Iris pigment epithelial cell (primary cell): ENCODE results near the gene CPHXL2.

Experiments used
- DNase-seq: peaks from one replicate; pipeline ENCODE4 v3.0.0-alpha.2; 2011; ENCODE audit warnings: low read depth

The CPHXL2 gene

DNA sequence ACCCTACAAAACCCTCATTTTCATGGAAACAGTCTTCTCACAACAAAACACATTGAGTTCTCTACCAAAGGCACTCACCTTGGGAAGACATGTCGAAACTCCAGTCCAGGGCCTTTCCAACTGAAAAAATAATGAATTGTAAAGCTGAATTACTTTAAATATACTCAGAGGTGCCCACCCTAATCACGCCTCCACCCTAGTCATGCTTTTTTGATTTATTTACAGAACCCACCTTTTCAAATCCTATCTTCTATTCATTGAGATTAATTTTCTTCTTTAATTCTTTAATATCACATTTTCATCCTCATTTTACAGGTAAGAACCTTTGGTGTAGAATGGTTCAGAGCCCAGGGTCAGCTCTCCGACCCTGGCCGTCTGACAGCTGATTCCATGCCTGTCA lies at the start of gene CPHXL2:
CPHXL2 (minus strand) TSS at position 101 of the 400 bp plus-strand sequence; CDS start at position 91, 10 bp downstream.
- no peak for DNase-seq

DNA sequence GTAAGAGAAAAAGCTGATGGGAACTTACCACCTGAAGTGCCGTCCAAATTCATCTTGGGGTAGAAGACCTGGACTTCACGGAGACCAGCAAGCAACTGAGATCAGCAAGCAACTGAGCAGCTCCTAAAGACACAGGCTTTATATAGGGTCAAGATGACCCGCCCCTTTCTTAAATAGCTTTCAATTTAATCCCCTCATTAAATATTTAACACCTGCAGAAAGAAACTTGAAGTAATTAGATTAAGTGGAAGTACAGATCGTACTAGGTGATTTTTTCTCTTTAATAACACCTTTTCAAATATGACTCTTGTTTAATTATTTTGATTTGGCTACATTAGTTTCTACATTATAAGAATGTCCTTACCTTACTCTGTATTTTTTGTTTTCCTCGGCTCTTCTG lies 49.6 kb upstream of the CPHXL2 start, which contains the start of gene CPHXL:
CPHXL (minus strand) TSS at position 101 of the 400 bp plus-strand sequence; CDS start at position 53, 48 bp downstream.
- DNase-seq = no peak

- no peak for DNase-seq
Observed at GRCh38 chr16:75718452-75718851, 41.6 kb upstream of the CPHXL2 start.

GRCh38 chr16:75714661-75715060 lies 37.9 kb upstream of the CPHXL2 start:
- DNase-seq = no peak

DNA sequence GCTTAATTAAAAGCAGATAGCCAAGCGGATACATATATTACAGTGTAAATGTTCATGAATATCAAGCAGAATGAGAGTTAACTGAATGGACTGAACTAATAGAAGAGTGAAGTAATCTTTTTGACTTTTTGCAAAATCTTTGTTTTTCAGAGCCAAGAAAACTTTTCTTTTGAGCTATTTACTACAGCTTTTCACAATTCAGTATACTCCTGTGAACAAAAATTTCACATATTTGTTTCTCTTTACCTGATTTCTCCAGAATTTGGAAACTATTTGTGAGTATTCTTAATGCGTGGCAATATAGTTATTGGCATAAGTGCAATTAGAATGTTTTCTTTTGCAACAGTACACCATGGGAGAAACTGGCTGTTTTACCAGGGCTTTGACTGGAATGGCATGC lies 33.5 kb upstream of the CPHXL2 start:
- DNase-seq = no peak

DNA sequence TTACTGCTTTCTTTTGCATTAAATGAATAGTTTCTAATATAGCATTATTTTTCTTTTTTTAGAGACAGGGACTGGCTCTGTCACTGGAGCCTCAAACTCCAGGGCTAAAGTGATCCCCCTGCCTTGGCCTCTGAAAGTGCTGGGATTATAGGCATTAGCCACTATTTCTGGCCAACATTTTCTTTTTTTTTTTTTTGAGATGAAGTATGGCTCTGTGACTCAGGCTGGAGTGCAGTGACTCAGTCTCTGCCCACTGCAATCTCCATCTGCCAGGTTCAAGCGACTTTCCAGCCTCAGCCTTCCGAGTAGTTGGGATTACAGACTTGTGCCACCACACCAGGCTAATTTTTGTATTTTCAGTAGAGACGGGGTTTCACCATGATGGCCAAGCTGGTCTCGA lies 26.5 kb upstream of the CPHXL2 start:
- DNase-seq = peak; percentile 32

- peak; percentile 55 for DNase-seq
Observed at GRCh38 chr16:75702242-75702641, 25.4 kb upstream of the CPHXL2 start.

DNA sequence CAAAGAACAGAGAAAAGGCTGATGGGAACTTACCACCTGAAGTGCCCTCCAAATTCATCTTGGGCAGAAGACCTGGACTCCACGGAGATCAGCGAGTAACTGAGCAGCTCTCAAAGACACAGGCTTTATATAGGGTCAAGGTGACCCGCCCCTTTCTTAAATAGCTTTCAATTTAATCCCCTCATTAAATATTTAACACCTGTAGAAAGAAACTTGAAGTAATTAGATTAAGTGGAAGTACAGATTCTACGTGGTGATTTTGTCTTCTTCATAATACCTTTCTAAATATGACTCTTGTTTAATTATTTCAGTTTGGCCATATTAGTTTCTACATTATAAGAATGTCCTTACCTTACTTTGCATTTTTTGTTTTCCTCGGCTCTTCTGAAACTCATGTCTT lies 24.6 kb upstream of the CPHXL2 start, which contains the start of gene DUXB:
DUXB (minus strand) TSS at position 101 of the 400 bp plus-strand sequence; CDS start at position 58, 43 bp downstream.
- DNase-seq = no peak

- DNase-seq = no peak
Observed at GRCh38 chr16:75697571-75697970, 20.8 kb upstream of the CPHXL2 start.

GRCh38 chr16:75695708-75696107 lies 18.9 kb upstream of the CPHXL2 start:
- DNase-seq = no peak

GRCh38 chr16:75687361-75687760 lies 10.6 kb upstream of the CPHXL2 start:
- no peak for DNase-seq

- no peak for DNase-seq
Observed at GRCh38 chr16:75682308-75682707, 5.5 kb upstream of the CPHXL2 start.

DNA sequence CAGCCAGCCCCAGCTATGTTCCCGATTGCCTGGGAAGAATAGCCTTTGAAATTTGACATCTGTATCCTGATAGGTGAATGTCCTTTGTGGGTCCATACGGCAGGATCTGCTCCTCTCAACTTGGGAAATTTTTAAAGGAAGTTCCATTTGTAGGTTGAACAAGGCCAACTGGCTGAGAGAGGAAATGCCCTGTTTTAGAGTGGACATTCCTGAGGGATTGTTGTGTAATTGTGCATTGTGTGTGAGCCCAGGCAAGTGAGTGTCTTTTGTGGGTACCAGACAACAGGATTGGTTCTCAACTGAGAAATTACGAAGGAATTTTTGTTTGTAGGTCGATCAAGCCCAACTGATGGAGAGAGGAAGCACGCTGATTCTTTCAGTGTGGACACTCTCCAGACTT lies 2.6 kb upstream of the CPHXL2 start:
- peak; percentile 7 for DNase-seq

DNA sequence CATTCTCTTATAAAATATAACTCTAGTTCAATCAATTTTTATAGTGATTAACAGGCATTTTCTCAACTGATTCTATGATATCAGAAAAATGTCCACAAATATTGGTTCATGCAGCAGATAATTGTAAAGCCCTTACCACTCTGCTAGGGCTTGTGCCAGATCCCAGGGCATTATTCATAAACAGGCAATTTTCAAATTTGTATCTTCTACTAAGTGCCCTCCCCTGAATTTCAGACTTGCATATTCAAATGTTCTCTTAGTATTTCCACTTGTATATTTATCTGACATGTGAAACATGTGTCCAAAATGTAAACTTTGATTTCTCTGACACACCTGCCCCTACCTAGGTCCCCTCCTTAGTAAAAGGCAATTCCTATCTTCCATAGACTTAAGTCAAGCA lies 9.3 kb downstream of the CPHXL2 start:
- DNase-seq = no peak

DNA sequence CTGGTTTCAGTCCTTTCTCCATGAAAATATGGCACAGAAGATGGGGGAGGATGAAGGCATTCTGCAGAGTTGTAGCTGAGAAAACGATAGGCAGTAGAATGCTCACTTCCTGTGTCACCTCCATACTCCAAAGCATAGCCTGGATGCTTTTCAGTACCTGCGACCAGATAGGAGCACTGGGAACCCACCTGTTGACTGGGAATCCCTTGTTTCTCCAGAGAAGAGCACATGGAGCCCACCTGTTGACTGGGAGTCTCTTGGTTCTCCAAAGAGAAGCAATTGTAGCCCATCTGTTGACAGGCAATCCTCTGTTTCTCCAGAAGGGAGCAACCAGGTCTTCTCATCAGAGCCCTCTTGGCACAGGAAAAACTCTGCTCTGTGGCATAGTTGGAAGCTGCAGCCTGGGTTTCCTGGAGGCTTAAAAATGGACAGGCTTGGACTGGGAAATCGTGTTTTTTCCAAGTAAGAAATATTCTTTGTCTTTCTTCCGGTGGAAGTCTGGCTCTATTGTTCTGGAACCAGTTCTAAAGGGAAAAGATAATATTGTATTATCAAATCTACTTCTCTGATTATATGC lies 16.0 kb downstream of the CPHXL2 start:
- DNase-seq = no peak

GRCh38 chr16:75660321-75660720 lies 16.5 kb downstream of the CPHXL2 start:
- DNase-seq = no peak

- DNase-seq = no peak
Observed at GRCh38 chr16:75658175-75658574, 18.6 kb downstream of the CPHXL2 start.

DNA sequence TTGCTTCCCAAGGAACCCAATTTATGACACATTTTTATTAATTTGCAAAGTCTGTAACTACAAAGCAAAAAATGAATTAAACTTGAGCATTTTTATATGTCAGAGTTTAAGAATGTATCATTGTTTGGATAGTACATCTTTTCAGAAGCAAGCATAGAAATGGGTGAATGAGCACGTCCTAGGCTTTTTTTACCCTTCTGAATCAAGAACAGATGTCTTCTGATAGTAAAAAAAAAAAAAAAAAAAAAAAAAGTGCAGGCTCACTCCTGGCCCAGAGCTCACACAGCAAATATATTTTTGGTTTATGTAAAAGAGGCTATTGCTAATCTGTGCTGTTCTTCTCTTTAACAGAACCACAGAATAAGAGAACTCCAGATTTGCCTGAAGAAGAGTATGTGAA lies 22.9 kb downstream of the CPHXL2 start:
- DNase-seq = peak; percentile 45

DNA sequence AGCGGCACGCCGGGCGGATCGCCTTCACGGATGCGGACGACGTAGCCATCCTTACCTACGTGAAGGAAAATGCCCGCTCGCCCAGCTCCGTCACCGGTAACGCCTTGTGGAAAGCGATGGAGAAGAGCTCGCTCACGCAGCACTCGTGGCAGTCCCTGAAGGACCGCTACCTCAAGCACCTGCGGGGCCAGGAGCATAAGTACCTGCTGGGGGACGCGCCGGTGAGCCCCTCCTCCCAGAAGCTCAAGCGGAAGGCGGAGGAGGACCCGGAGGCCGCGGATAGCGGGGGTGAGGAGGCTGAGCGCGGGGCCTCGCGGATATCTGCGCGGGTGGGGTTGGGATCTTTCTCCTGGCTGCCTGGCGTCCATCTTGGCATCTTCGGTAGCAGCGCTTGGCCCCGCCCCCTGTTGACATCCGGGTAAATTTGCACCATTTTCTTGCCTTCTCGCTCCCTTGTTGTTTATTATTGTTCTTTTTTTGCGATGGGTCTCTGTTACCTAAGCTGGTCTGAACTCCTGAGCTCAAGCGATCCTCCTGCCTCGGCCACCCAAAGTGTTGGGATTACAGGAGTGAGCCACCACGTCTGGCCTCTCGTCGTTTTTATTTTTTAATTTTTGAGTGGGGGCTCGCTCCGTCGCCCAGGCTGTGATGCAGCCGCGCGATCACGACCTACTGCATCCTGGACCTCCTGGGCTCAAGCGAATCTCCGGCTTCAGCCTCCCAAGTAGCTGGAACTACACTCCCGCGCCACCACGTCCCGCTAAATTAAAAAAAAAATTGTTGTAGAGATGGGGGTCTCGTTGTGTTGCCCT lies 28.3 kb downstream of the CPHXL2 start:
- DNase-seq = peak; percentile 80

DNA sequence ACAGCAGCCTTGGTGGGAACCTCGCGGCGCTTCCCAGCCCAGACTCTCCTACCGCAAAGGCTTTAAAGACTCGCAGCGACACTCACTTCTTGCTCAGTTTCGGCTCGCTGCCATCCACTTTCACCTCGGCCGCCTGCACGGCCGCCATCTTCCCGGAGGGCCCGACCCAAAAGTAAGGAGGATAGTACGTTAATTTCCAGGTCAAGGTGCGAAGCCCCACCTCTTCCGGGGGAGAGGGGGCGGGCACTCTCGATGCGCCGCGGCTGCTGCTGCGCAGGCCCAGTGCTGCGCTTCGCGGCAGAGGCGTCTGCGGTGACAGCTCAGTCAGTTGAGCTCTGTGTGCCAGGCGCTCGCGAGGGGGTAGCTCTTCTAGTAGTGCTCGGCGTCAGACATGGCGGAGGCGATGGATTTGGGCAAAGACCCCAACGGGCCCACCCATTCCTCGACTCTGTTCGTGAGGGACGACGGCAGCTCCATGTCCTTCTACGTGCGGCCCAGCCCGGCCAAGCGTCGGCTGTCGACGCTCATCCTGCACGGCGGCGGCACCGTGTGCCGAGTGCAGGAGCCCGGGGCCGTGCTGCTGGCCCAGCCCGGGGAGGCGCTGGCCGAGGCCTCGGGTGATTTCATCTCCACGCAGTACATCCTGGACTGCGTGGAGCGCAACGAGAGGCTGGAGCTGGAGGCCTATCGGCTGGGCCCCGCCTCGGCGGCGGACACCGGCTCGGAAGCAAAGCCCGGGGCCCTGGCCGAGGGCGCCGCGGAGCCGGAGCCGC lies 29.1 kb downstream of the CPHXL2 start, which contains the start of the genes KARS1 and TERF2IP:
KARS1 (minus strand) TSS at position 174 of the 773 bp plus-strand sequence; CDS start at position 148, 26 bp downstream.
TERF2IP (plus strand) TSS at position 282 of the 773 bp plus-strand sequence; CDS start at position 392, 110 bp downstream.
- DNase-seq = peak; percentile 95

DNA sequence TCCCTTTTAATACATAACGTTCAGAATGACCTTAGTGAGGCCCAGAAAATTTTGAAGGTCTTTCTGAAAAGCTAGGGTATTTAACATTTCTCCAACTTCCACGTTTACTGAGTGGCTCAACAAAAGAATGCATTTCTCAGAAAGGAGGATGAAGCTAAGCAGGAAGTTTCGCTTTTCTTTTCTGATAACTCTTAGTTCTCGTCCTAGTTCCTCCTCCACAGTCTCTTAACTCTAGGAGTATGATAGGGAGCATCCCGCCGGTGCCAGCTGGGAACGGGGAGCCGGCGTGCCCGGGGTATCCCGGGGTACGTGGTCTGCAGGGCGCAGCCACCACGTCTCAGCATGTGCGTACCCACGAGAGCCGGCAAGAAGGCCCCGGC lies 29.7 kb downstream of the CPHXL2 start:
- no peak for DNase-seq

DNA sequence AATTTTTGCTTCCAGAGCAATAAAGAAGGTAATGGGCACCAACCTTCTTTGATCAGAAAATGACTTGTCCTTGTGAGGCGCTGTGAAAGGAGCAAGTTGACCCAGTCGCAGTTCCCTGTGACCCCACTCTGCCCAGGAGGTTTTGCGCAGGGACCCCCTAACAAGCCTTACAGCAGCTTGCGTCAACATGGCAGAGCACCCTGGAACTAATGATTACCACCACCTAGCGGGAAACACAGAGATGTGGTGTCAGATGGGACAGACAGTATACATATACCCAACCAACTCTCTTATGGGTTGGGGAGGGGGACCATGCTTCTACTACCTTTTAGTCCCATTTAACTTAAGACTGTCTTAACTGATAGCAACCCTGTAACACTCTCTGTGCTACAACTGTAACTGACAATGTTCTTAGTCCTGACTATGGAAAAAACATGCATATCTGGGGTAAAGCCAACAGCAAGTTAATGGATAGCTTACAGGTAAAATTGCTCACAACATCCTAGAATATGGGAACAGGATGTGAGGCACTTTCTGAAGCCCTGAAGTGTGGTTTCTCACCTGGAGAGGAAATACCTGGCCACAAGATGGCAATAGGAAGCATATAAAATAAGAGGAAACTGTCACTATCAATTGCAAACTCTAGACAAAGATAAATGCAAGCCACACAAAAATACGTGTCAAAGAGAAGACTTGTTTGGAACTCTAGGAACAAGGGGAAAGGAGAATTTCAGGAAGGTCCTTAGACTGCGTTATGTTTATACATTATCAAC lies 32.4 kb downstream of the CPHXL2 start:
- no peak for DNase-seq
